GM12874 (cell line): ENCODE measurements around the gene FBLN1.

Source experiments
- TF ChIP-seq, protein P1 (sequence below): IDR thresholded peaks from 2 replicates; pipeline ENCODE4 v1.5.1; 2011; ENCODE audit warnings: low read depth, mild to moderate bottlenecking, control low read depth, low read length, moderate library complexity; ENCODE audit not compliant: insufficient read depth

FBLN1 gene

DNA sequence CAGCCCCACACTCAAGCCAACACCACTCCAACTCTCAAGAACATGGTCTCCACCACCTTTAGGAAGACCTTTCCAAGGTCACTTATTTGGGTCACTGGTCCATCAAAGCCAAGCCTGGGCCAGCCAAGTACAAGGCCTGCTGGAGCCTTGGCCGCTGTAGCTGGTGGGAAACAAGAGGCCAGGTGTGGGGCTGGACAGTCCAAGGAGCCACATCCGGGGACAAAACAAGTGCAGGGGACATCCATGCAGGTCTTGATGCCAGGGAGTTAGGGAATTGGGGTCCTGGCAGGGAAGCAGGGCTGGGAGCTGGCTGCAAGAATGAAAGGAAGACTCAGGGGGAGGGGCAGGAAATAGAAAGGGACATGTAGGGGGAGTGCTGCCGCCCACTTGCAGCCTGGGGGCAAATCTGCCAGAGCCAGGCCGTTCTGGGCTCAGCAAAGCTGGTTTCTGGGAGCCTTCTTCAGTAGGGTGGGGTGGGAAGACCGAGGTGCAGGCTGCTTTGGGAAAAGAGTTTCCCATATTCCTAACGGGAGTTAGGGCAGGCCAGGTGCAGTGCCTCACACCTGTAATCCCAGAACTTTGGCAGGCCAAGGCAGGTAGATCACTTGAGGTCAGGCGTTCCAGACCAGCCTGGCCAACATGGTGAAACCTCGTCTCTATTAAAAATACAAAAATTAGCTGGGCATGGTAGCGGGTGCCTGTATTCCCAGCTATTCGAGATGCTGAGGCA lies 99.5 kb downstream of the FBLN1 start:
- TF ChIP-seq, protein P1, sequence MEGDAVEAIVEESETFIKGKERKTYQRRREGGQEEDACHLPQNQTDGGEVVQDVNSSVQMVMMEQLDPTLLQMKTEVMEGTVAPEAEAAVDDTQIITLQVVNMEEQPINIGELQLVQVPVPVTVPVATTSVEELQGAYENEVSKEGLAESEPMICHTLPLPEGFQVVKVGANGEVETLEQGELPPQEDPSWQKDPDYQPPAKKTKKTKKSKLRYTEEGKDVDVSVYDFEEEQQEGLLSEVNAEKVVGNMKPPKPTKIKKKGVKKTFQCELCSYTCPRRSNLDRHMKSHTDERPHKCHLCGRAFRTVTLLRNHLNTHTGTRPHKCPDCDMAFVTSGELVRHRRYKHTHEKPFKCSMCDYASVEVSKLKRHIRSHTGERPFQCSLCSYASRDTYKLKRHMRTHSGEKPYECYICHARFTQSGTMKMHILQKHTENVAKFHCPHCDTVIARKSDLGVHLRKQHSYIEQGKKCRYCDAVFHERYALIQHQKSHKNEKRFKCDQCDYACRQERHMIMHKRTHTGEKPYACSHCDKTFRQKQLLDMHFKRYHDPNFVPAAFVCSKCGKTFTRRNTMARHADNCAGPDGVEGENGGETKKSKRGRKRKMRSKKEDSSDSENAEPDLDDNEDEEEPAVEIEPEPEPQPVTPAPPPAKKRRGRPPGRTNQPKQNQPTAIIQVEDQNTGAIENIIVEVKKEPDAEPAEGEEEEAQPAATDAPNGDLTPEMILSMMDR = no peak

DNA sequence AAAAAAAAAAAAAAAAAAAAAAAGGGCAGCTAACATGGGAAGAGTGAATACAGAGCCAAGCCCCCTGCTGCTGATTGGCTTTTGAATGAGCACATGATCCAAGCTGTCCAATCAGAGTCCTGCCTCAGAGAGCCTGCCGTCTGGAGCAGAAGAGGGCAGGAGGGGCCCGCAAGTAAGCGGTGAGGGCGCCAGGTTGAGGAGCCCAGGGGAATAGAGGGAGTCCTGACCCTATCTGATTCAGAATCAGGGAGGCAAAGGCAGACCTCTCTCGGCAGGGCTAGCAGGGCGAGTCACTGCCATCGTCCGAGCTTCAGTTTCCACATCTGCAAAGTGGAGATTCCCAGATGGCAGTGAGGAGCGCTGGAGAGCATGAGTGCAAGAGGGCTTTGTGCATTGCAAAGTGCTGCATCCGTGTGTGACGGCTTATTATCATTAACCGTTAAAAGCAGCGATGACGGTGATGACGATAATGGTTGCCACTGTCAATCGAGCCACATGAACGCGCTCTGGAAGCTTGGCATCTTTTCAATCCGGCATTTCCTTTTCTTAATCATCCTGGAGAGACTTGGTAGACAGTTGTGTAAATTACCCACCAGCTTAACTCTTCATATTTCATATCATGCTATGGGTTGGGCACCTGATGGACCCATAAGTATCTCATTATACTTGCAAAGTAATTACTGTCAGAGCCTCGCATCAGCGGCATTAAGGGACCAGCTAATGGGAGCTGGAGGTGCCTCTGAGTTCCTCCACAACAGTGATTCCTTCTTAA lies 100.3 kb downstream of the FBLN1 start:
- TF ChIP-seq, protein P1 = no peak

GRCh38 chr22:45603619-45604018 lies 100.9 kb downstream of the FBLN1 start:
- TF ChIP-seq, protein P1 = no peak

GRCh38 chr22:45608763-45609180 lies 106.1 kb downstream of the FBLN1 start:
- TF ChIP-seq, protein P1 = no peak

GRCh38 chr22:45612451-45612901 lies 109.8 kb downstream of the FBLN1 start:
- TF ChIP-seq, protein P1 = no peak

- TF ChIP-seq, protein P1 = no peak
Measured at GRCh38 chr22:45612940-45613339, 110.3 kb downstream of the FBLN1 start.

DNA sequence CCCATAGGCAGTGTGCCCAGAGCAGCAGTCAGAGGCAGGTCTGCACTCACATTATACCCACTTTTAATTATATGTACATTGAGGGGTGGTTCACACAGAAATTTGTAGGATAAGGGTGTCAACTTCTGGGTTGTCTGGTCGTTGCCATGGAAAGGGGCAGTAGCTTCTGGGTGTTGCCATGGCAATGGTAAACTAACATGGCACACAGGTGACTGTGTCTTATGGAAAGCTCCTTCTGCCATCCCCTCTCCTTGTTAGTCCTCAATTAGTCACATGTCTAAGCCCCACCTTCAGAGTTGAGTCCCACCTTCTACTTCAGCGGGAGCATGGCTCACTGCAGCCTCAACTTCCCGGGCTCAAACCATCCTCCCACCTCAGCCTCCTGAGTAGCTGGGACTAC lies 112.7 kb downstream of the FBLN1 start:
- TF ChIP-seq, protein P1 = no peak
